Measurements from ENCODE around the gene SRBD1. TPM values are rescaled to one million over a fixed set of nuclear protein-coding genes. Genes with fewer than 3 reads are reported as not detected.

SRBD1 gene
- total and polyA plus RNA-seq, 2 of the 8 experiments (the other 6 are each of a cell fraction or from before 2014, with no cell fraction given): 4.6 to 20.0 TPM

GRCh38 chr2:45616658-45617411 is 5.8 kb upstream of the SRBD1 start:
- H2AK5ac ChIP-seq (ENCODE audit: low read depth, low read length): no peak overlapping the region
- 68% methylated on average over 4 of the region's 4 CpGs; no CpG with 5 or more reads in 1 of the 2 experiments for WGBS, 2 experiments (ENCODE audit: extremely low coverage in 1 of 2, insufficient coverage in 1 of 2, insufficient read length in 1 of 2, insufficient replicate concordance in 2 of 2, low coverage in 1 of 2, low lambda C conversion rate in 2 of 2, missing lambda C conversion rate in 1 of 2)
- no peak overlapping the region for H3K56ac ChIP-seq (replicated peaks; ENCODE audit: insufficient read length, low read depth, low read length)
- no peaks in the 10 kb centered on the region for H4K20me1 ChIP-seq (replicated peaks in 1 of 2; ENCODE audit: control insufficient read depth in 1 of 2, insufficient read depth in 2 of 2, low read length in 2 of 2)
- DNase-seq (ENCODE audit: low read depth in 1 of 2, low spot score in 2 of 2): no peak
- no peak overlapping the region for H3K4me2 ChIP-seq (ENCODE audit: insufficient read depth in 1 of 2, low read depth in 2 of 2, low read length in 2 of 2)
- no peaks in the 10 kb centered on the region for H3K36me3 ChIP-seq (ENCODE audit: control insufficient read depth in 2 of 4, insufficient read depth in 4 of 4, low read length in 3 of 4)
- no peak overlapping the region for H2BK20ac ChIP-seq (ENCODE audit: low read length)
- H2BK5ac ChIP-seq (ENCODE audit: low read depth, low read length): no peak overlapping the region
- H3K4me1 ChIP-seq (replicated peaks in 1 of 4; ENCODE audit: control insufficient read depth in 3 of 4, insufficient read depth in 4 of 4, low read length in 3 of 4): no peaks in the 10 kb centered on the region
- H2BK12ac ChIP-seq (ENCODE audit: low read depth, low read length): no peak overlapping the region
- no peak overlapping the region for H4K8ac ChIP-seq (ENCODE audit: extremely low read depth, insufficient read depth, low read length)
- no peaks in the 10 kb centered on the region for H3K79me1 ChIP-seq (ENCODE audit: low read depth, low read length)
- no peaks in the 10 kb centered on the region for H3K27me3 ChIP-seq (replicated peaks in 1 of 4; ENCODE audit: control insufficient read depth in 3 of 4, extremely low read depth in 1 of 4, insufficient read depth in 3 of 4, low read length in 3 of 4)
- H3K23ac ChIP-seq (ENCODE audit: insufficient read length): no peak overlapping the region
- no peak overlapping the region for H2BK15ac ChIP-seq (ENCODE audit: low read length)
- ChIA-PET CTCF (ENCODE audit: partially characterized antibody) (interaction anchor here (1.2 kb wide), 1 partner anchor 9 kb away, joined by 4 read pairs; no protein-coding TSS in a partner anchor), POLR2A (ENCODE audit: partially characterized antibody) (no interaction called here)
- no peak for TF ChIP-seq KDM5A (IDR thresholded peaks at IDR 0.05; ENCODE audit: low read length)
- peak; percentile 19; the same call in 1 of the 2 replicates for TF ChIP-seq MAFK (IDR thresholded peaks at IDR 0.05; ENCODE audit: low read depth, low read length)
- peak; percentile 67 for TF ChIP-seq BACH1 (IDR thresholded peaks at IDR 0.05; ENCODE audit: low read length)
- H3K27ac ChIP-seq (ENCODE audit: low read depth, low read length): no peak overlapping the region
- no peak overlapping the region for H3K4me3 ChIP-seq (ENCODE audit: extremely low read depth in 1 of 4, insufficient read depth in 2 of 4, low read depth in 3 of 4, low read length in 4 of 4)
- H3K9me3 ChIP-seq (ENCODE audit: insufficient read depth in 2 of 2, low read depth in 1 of 2, low read length in 1 of 2): no peaks in the 10 kb centered on the region
- no peak for FAIRE-seq
- no peak overlapping the region for H2BK120ac ChIP-seq (replicated peaks; ENCODE audit: low read depth, low read length)
- no peaks in the 10 kb centered on the region for H3K79me2 ChIP-seq (ENCODE audit: control insufficient read depth in 1 of 2, insufficient read depth in 2 of 2, low read length in 2 of 2)
- no peak overlapping the region for H2AFZ ChIP-seq (ENCODE audit: low read length)
- H3K14ac ChIP-seq (ENCODE audit: insufficient read length): no peak overlapping the region
- H4K5ac ChIP-seq (ENCODE audit: insufficient read length, low read depth, low read length): no peak overlapping the region
- H3K4ac ChIP-seq (replicated peaks; ENCODE audit: insufficient read length, low read depth, low read length): no peak overlapping the region
- H4K91ac ChIP-seq (replicated peaks; ENCODE audit: insufficient read length, low read length): no peak overlapping the region
- no peak overlapping the region for H3K9ac ChIP-seq (replicated peaks in 1 of 4; ENCODE audit: extremely low read depth in 1 of 4, low read depth in 3 of 4, low read length in 3 of 4)
- no peak overlapping the region for H3K18ac ChIP-seq (ENCODE audit: extremely low read depth, low read length)
- H3K23me2 ChIP-seq (ENCODE audit: low read depth, low read length): no peaks in the 10 kb centered on the region

Measured in H1 (cell line).